Gastroesophageal sphincter (tissue), 4 donors: ENCODE results near the gene UMODL1. TPM values are rescaled to one million over a fixed set of nuclear protein-coding genes. Genes with fewer than 3 reads are reported as not detected.

Experiments
- ATAC-seq: fragments of 150-250 bp; one replicate; pipeline ENCODE4 v1.9.1; 2016; ENCODE audit warnings: mild to moderate bottlenecking, moderate library complexity
- H3K27ac ChIP-seq, 4 donors: fragments of 200-600 bp; sonication (generic) in 3 of 4; 1 replicate in 3 of 4; 2 replicates in 1 of 4; pipeline ENCODE4 v1.5.1; 2016 to 2019
- H3K27me3 ChIP-seq: fragments of 200-600 bp; sonication (generic); one replicate; pipeline ENCODE4 v1.5.1; 2019
- H3K36me3 ChIP-seq, 2 donors: fragments of 200-600 bp; sonication (generic); one replicate each; pipeline ENCODE4 v1.5.1; 2019; ENCODE audit warnings: control low read depth in 1 of 2
- H3K4me1 ChIP-seq, 3 donors: fragments of 200-600 bp; sonication (generic); 1 replicate in 2 of 3; 2 replicates in 1 of 3; pipeline ENCODE4 v1.5.1; 2016 to 2019; ENCODE audit warnings: control low read depth in 2 of 3
- H3K4me3 ChIP-seq, 2 donors: fragments of 200-600 bp; sonication (generic); one replicate each; pipeline ENCODE4 v1.5.1; 2019; ENCODE audit warnings: mild to moderate bottlenecking in 1 of 2, moderate library complexity in 1 of 2
- H3K9me3 ChIP-seq, 3 donors: fragments of 200-600 bp; sonication (generic); one replicate each; pipeline ENCODE4 v1.5.1; 2017 to 2019; ENCODE audit warnings: control low read depth in 2 of 3
- CTCF ChIP-seq, 4 experiments: fragments of 200-600 bp in 2 of 4; fragments of 450-650 bp in 2 of 4; sonication (generic) in 1 of 4; IDR thresholded peaks; one replicate each; pipeline ENCODE4 v1.5.1; 2017 to 2019; ENCODE audit warnings: antibody characterized with exemption in 4 of 4, mild to moderate bottlenecking in 2 of 4, moderate library complexity in 2 of 4
- EP300 ChIP-seq: sonication (generic); formaldehyde crosslinking; IDR thresholded peaks from one replicate; pipeline ENCODE4 v1.6.1; 2017; ENCODE audit warnings: antibody characterized with exemption, mild to moderate bottlenecking
- POLR2A ChIP-seq, 2 donors: fragments of 450-650 bp; IDR thresholded peaks; one replicate each; pipeline ENCODE4 v1.6.1; 2017; ENCODE audit warnings: antibody characterized with exemption in 2 of 2, mild to moderate bottlenecking in 2 of 2, moderate library complexity in 1 of 2
- POLR2AphosphoS5 ChIP-seq: sonication (generic); formaldehyde crosslinking; IDR thresholded peaks from one replicate; pipeline ENCODE4 v1.6.1; 2017; ENCODE audit warnings: antibody characterized with exemption
- WGBS, 2 donors: methylation state at CpG; one replicate each; pipeline ENCODE4 v1.1.5; 2018; ENCODE audit warnings: low coverage in 1 of 2; 5-methylcytosine and 5-hydroxymethylcytosine counted together
- total RNA-seq, 4 donors: library from RNA; depleted of rRNA; stranded (reverse); fragments of >200 nt; gene quantifications; one replicate each; pipeline ENCODE4 v1.1.0, GENCODE V29; 2016

The UMODL1 gene
- total RNA-seq, 4 donors from 2014 or later = not detected

DNA sequence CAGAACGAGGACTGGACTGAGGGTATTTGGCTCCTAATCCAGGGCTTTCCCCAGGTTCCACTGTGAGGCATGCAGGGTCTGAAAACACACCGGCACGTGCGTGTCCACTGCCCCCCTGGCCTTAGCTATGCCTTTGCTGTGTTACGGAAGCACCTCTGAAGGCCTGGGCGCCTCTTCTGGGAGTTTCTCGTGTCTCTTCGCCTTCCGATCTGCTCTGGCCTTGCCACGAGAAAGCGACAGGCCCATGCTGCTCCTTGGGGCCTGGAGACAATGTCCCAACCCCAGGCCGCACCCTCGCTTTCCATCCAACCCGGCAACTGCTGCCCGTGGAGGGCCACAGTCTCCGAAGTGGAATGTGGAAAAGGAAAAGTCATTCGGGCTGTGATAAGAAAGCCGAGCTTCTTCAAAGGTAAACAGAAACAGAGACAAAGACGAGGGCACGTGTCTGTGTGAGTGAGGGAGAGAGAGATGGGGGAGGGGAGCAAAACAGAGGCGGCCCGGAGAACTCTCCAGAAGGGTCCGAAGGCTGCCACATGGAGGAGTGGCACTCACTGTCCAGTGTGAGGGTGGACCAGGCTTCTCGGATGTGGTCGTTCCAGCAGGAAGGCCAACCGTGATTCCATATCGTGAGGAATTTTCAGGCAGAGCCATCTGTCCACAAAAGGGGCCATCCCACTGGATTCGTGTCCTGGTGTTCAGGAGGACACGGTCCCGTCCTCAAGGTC lies 3.4 kb upstream of the UMODL1 start:
- no peak overlapping the region for H3K4me3 ChIP-seq
- peaks cover 67% of the 10 kb centered on the region for H3K27me3 ChIP-seq
- no peaks in the 10 kb centered on the region for H3K36me3 ChIP-seq
- no peak overlapping the region for H3K27ac ChIP-seq
- TF ChIP-seq CTCF (IDR thresholded peaks at IDR 0.05) = no peak
- TF ChIP-seq EP300 = no peak
- no peak for TF ChIP-seq POLR2AphosphoS5
- no peak for TF ChIP-seq POLR2A (IDR thresholded peaks at IDR 0.05)
- no peak for ATAC-seq
- WGBS, 2 donors = 63 to 76% methylated on average over 12 to 20 of the region's 30 CpGs
- no peaks in the 10 kb centered on the region for H3K4me1 ChIP-seq
- H3K9me3 ChIP-seq = no peaks in the 10 kb centered on the region

DNA sequence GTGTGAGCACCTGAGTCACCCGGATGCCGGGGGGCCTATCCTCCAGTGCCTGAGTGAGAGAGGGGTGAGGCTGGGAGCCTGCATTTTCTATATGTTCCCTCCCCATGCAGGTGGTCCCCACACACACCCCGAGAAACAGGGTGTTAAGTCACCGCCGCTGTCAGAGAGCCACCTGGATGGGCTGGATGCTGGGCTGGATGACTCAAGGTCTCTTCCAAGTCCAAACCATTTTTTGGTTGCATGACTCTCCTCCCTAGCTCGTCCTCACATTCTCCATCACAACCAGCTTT lies 2.9 kb upstream of the UMODL1 start:
- H3K4me1 ChIP-seq = no peaks in the 10 kb centered on the region
- WGBS, 2 donors = 33% methylated on average over 1 of the region's 6 CpGs; no CpG with 5 or more reads in 1 of the 2 donors

DNA sequence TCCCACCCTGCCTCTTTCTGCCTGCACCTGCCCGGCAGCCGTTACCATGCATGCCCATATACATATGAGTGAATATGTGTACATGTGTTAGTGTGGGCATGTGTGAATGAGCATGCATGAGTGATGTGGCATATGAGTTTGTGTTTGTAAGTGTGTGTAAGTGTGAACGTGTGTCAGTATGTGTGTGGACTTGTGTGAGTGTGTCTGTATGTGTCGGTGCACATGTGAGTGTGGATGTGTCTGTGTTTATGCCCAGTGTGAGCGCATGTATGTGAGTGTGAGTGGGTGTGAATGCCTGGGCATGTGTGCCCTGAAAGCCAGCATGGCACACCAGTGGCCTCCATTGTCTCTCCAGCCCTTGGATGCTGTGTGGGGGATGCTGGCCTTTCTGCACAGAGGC lies 2.5 kb upstream of the UMODL1 start:
- peaks cover 67% of the 10 kb centered on the region for H3K27me3 ChIP-seq
- 70 to 100% methylated on average over 2 to 3 of the region's 5 CpGs for WGBS, 2 donors
- H3K36me3 ChIP-seq = no peaks in the 10 kb centered on the region
- no peaks in the 10 kb centered on the region for H3K4me1 ChIP-seq
- no peak overlapping the region for H3K4me3 ChIP-seq
- ATAC-seq = no peak
- no peak for TF ChIP-seq CTCF (IDR thresholded peaks at IDR 0.05)
- H3K27ac ChIP-seq = no peak overlapping the region
- no peaks in the 10 kb centered on the region for H3K9me3 ChIP-seq

More for the DNA sequence above, 2.9 kb upstream of the UMODL1 start:
- Histone ChIP-seq H3K4me3 (no peak overlapping the region), H3K27me3 (peaks cover 67% of the 10 kb centered on the region), H3K27ac (no peak overlapping the region), H3K9me3 (no peaks in the 10 kb centered on the region), H3K36me3 (no peaks in the 10 kb centered on the region)
- no peak for ATAC-seq
- no peak for TF ChIP-seq EP300
- TF ChIP-seq POLR2A (IDR thresholded peaks at IDR 0.05) = no peak
- no peak for TF ChIP-seq CTCF (IDR thresholded peaks at IDR 0.05)

GRCh38 chr21:42069327-42069726 lies 1.8 kb upstream of the UMODL1 start:
- no peak for ATAC-seq
- Histone ChIP-seq H3K9me3 (no peaks in the 10 kb centered on the region), H3K4me1 (no peaks in the 10 kb centered on the region), H3K27ac (no peak overlapping the region), H3K36me3 (no peaks in the 10 kb centered on the region), H3K27me3 (peaks cover 67% of the 10 kb centered on the region), H3K4me3 (no peak overlapping the region)
- TF ChIP-seq POLR2A (IDR thresholded peaks at IDR 0.05) (no peak), EP300 (no peak), POLR2AphosphoS5 (no peak), CTCF (IDR thresholded peaks at IDR 0.05) (no peak)
- WGBS, 2 donors = 44 to 51% methylated on average over 3 of the region's 3 CpGs

DNA sequence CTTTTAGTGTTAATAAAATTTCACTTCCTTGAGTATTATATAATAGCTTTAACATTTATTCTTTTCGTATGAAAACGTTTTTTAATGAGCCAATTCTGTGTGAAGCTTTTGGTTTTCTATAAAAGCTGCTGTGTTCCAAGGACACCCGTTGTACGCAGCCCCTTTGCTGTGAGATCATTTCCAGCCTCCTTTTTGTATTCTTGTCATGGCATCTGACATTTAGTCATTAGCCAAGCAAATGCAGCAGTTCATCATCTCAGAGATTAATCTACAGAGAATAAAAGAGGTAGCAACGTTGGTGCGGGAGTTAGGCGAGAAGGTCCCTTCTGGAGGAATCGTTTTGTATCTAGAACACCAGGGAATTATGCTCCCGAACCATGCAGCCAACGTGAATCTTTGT lies 1.3 kb upstream of the UMODL1 start:
- ATAC-seq = no peak
- Histone ChIP-seq H3K4me1 (no peaks in the 10 kb centered on the region), H3K36me3 (no peaks in the 10 kb centered on the region), H3K27ac (no peak overlapping the region), H3K4me3 (no peak overlapping the region), H3K27me3 (peaks cover 66% of the 10 kb centered on the region), H3K9me3 (no peaks in the 10 kb centered on the region)
- WGBS, 2 donors = 38 to 41% methylated on average over 10 of the region's 10 CpGs
- TF ChIP-seq POLR2AphosphoS5 = no peak
- TF ChIP-seq CTCF (IDR thresholded peaks at IDR 0.05) = no peak
- TF ChIP-seq EP300 = no peak
- no peak for TF ChIP-seq POLR2A (IDR thresholded peaks at IDR 0.05)
